HG03097 (cell line): ENCODE results near the gene NDE1.
"Not testable (repeated sequence)": the region's sequence is repeated elsewhere in the genome, so short reads cannot be mapped to it uniquely, and the experiment has no call there.

Source experiments
- ATAC-seq: cut with Tn5 transposase; IDR thresholded peaks from one replicate; pipeline ENCODE4 v1.9.1; 2021; ENCODE audit not compliant: unreplicated experiment, low FRiP score

The NDE1 gene

GRCh38 chr16:15649311-15649710 is 734 bp upstream of the NDE1 start:
- ATAC-seq: not testable (repeated sequence)

GRCh38 chr16:15649727-15650018 is 372 bp upstream of the NDE1 start:
- no peak for ATAC-seq

GRCh38 chr16:15650698-15651171 is 690 bp downstream of the NDE1 start:
- no peak for ATAC-seq

GRCh38 chr16:15652293-15653001 is 2.4 kb downstream of the NDE1 start:
- ATAC-seq: no peak

GRCh38 chr16:15653227-15653626 is 3.2 kb downstream of the NDE1 start:
- ATAC-seq: no peak

- no peak for ATAC-seq
Measured at GRCh38 chr16:15654591-15654990, 4.5 kb downstream of the NDE1 start.

- not testable (repeated sequence) for ATAC-seq
Measured at GRCh38 chr16:15655561-15655960, 5.5 kb downstream of the NDE1 start.

- ATAC-seq: no peak
Measured at GRCh38 chr16:15658149-15658548, 8.1 kb downstream of the NDE1 start.

GRCh38 chr16:15658556-15658955 is 8.5 kb downstream of the NDE1 start:
- ATAC-seq: no peak

- no peak for ATAC-seq
Measured at GRCh38 chr16:15660203-15660601, 10.2 kb downstream of the NDE1 start.

- no peak for ATAC-seq
Measured at GRCh38 chr16:15665107-15665506, 15.1 kb downstream of the NDE1 start.

- ATAC-seq: no peak
Measured at GRCh38 chr16:15667091-15667742, 17.2 kb downstream of the NDE1 start.

GRCh38 chr16:15671530-15672117 is 21.6 kb downstream of the NDE1 start:
- ATAC-seq: no peak

- not testable (repeated sequence) for ATAC-seq
Measured at GRCh38 chr16:15672127-15672513, 22.1 kb downstream of the NDE1 start.

GRCh38 chr16:15672514-15673167 is 22.6 kb downstream of the NDE1 start:
- no peak for ATAC-seq

GRCh38 chr16:15674571-15674970 is 24.5 kb downstream of the NDE1 start:
- ATAC-seq: no peak

- no peak for ATAC-seq
Measured at GRCh38 chr16:15676506-15676905, 26.5 kb downstream of the NDE1 start.

- ATAC-seq: no peak
Measured at GRCh38 chr16:15677447-15677846, 27.4 kb downstream of the NDE1 start.

GRCh38 chr16:15682105-15682570 is 32.1 kb downstream of the NDE1 start:
- ATAC-seq: no peak

GRCh38 chr16:15686287-15686686 is 36.2 kb downstream of the NDE1 start:
- no peak for ATAC-seq

GRCh38 chr16:15689290-15689689 is 39.2 kb downstream of the NDE1 start:
- ATAC-seq: no peak
